GM19463 (cell line): ENCODE data around the gene CACNB1.
"Not testable (repeated sequence)": the region's sequence is repeated elsewhere in the genome, so short reads cannot be mapped to it uniquely, and the experiment has no call there.

Source experiments
- ATAC-seq: cut with Tn5 transposase; IDR thresholded peaks from one replicate; pipeline ENCODE4 v1.9.1; 2021; ENCODE audit warnings: mild to moderate bottlenecking, moderate library complexity; ENCODE audit not compliant: unreplicated experiment

Gene CACNB1

DNA sequence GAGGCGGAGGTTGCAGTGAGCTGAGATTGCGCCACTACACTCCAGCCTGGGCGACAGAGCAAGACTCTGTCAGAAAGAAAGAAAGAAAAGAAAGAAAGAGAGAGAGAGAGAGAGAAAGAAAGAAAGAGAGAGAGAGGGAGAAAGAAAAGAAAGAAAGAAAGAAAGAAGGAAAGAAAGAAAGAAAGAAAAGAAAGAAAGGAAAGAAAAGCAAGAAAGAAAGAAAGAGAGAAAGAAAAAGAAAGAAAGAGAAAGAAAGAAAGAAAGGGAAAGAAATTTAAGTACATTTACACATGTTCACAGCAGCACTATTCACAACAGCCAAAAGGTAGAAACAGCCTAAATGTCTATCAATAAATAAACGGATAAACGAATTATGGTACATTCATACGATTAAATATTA, 67.9 kb downstream of the CACNB1 start:
- not testable (repeated sequence) for ATAC-seq

DNA sequence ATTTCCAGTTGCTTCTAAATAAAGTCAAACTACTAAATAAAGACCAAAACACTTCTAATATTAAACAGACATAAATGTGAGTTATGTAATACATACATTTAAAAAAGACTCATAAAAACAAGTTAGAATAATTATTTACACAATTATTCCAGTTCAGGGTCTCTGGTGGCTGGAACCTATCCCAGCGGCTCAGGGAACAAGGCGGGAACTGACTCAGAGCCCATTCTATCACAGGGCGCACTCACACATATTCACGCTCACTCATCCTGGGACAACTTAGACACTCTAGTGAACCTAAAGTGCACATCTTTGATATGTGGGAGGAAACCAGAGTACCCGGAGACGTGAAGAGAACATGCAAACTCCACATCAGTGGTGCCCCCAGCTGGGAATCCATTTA, 71.0 kb downstream of the CACNB1 start:
- no peak for ATAC-seq

DNA sequence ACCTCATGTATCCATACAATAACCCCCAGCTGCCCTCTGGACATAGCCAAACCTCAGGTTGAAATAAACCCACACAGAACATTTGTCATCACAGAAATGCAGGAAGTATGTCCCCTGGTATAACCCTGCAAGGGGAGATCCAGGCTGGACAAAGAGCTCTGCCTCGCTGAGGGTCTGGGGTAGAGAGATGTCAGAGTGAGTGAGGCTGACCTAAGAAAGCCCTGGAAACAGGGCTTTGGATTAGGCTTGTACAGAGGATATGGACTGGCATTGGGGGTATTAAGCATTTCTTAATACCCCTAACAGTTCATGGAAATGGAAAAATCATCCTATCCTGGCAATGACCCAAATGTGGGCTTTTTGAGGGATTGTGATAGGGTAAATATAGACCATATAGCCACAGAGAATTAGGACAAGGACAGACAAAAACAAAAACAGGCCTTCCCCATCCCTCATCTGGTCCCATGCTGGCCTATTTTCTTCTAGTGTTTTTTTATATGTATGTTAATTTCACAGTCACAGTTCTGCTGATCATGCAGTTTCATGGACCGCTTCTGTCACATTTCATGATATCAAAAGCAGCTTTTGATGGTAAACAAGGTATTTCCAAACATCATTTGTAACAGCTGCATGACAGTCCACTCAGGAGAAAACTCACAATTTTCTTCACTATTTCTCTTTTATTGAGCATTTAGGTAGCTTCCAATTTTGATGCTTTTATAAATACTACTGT, 72.2 kb downstream of the CACNB1 start:
- no peak for ATAC-seq

- no peak for ATAC-seq
Measured at GRCh38 chr17:39123627-39124026, 73.8 kb downstream of the CACNB1 start.
